Stimulated activated naive CD8-positive, alpha-beta T cell treated with anti-CD3 and anti-CD28 coated beads, Interleukin-15, Interleukin-2, amounts not matched to agents 100 U/mL and 50 U/mL, for 24 hours (primary cell): ENCODE measurements around the gene IP6K3.

Source experiments
- ATAC-seq: fragments of 150-1000 bp; cut with Tn5 transposase; one replicate; pipeline ENCODE4 v1.10.0; 2021
- DNase-seq: peaks from one replicate; pipeline ENCODE4 v3.0.0; 2021

Gene IP6K3

DNA sequence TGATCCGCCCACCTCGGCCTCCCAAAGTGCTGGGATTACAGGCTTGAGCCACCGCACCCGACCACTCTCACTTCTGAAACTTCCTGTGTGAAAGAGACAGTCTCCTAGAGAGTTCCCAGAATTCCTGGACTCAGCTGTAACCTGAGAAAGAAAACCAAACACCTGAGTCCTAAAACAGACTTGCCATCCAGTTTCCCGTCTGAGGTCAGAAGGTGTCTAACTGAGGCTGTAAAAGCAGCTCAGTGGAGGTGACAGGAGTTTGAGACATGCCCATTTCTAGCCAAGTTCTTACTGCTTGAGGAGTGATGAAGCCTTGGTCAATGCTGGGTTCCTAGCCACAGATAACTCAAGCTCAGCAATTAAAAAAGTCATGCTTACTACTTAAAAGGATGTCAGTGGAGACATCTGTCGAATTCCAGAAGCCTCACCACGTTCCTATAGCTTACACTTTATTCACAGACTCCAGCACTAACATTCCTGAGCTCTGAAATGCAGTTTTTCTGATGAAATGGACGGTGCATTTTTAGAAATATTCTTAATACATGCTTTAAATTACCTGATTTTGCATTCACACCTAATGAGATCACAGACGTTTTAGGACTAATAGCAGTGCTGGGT lies 41.3 kb downstream of the IP6K3 start:
- ATAC-seq (no peak), DNase-seq (no peak)

GRCh38 chr6:33704215-33705066 lies 42.3 kb downstream of the IP6K3 start:
- no peak for DNase-seq
- no peak for ATAC-seq

GRCh38 chr6:33702345-33702977 lies 44.2 kb downstream of the IP6K3 start:
- ATAC-seq (peak; percentile 70), DNase-seq (no peak)

- DNase-seq (peak; percentile 75), ATAC-seq (peak; percentile 62)
These were observed 46.2 kb downstream of the IP6K3 start for GRCh38 chr6:33700391-33701050.

GRCh38 chr6:33699739-33700138 lies 47.0 kb downstream of the IP6K3 start:
- no peak for ATAC-seq

GRCh38 chr6:33699131-33699530 lies 47.6 kb downstream of the IP6K3 start:
- no peak for ATAC-seq
- no peak for DNase-seq

More at GRCh38 chr6:33699739-33700138, 47.0 kb downstream of the IP6K3 start:
- DNase-seq = no peak

DNA sequence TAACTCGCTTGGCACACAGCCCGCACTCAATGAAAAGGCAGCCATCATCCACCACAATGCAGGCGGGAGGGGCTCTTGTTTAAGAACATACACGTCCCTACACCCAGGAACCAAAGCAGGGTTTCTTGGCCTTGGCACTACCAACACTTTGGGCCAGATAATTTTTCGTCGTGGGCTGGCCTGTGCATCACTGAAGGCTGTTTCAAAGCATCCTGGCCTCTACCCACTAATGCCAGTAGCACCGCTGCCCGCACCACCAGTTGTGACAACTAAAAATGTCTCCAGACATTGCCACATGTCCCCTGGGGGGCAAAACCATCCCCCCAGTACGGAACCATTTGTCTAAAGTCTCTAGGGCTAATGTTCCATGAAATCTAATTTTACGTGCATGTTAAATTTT lies 48.2 kb downstream of the IP6K3 start:
- ATAC-seq (no peak), DNase-seq (no peak)

DNA sequence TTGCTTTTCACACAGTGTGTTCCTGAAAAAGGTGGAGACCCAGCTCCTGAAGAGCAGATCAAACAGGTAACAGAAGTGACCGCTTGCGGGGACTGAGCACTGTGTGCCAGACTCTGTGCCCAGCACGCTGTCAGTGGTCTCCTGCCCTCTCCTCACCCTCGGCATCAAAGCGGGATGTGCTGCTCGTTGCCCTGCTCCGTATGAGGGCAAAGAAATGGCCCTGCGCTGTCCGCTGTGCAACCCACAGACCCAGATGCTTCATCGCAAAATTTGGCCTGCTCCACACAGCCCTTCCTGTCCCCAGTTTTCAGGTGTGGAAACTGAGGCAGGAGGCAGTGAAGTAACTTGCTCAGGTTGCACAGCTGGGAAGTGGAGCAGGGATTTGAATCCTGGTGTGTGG lies 48.9 kb downstream of the IP6K3 start:
- DNase-seq = no peak
- ATAC-seq = no peak

GRCh38 chr6:33696548-33697518 lies 49.9 kb downstream of the IP6K3 start:
- DNase-seq (no peak), ATAC-seq (no peak)

GRCh38 chr6:33696076-33696475 lies 50.6 kb downstream of the IP6K3 start:
- DNase-seq (no peak), ATAC-seq (no peak)

DNA sequence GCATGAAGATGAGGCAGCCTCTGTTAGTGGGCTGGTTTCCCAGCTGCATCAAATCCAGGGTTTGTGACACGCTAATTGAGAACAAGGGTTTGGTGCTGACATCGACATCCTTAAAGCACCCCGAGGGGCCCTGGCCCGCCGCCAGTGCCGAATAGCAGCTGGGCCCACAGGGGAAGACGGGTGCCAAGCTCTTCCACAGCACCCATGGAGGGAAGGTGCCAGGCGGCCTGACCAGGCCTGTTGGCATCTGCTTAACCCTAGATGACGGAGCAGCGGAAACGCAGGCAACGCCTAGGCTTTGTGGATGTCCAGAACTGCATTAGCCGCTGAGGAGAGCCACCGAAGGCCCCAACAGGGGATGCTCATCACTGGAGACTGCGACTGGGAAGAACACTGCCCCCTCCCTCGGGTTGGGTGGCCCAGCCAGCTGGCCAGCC lies 51.2 kb downstream of the IP6K3 start:
- ATAC-seq = no peak
- no peak for DNase-seq

DNA sequence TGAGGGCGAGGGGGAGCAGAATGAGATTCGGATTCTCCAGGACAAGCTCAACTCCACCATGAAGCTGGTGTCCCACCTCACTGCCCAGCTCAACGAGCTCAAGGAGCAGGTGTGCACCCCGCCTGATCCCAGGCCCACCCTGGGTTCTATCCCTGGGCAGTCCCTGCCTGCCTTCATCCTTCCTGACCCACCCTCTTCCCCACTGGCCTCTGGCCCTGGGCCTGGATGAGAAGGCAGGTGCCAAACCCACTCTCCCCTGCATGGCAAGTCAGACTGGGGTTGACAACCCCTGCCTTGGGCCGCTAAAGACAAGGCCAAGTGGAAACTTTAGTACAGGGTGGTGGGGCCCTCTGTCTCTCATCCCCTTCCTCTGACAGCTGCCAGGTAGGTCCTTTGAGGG lies 51.7 kb downstream of the IP6K3 start:
- ATAC-seq (no peak), DNase-seq (no peak)

- ATAC-seq = peak; percentile 87
- peak; percentile 71 for DNase-seq
These were observed 52.2 kb downstream of the IP6K3 start for GRCh38 chr6:33694401-33694931.

GRCh38 chr6:33693186-33694105 lies 53.3 kb downstream of the IP6K3 start:
- DNase-seq = no peak
- no peak for ATAC-seq

- ATAC-seq (peak; percentile 60), DNase-seq (peak; percentile 73)
These were observed 53.9 kb downstream of the IP6K3 start for GRCh38 chr6:33692760-33693158.

GRCh38 chr6:33692078-33692759 lies 54.5 kb downstream of the IP6K3 start:
- DNase-seq (no peak), ATAC-seq (no peak)

GRCh38 chr6:33691456-33692077 lies 55.1 kb downstream of the IP6K3 start:
- ATAC-seq (no peak), DNase-seq (no peak)

DNA sequence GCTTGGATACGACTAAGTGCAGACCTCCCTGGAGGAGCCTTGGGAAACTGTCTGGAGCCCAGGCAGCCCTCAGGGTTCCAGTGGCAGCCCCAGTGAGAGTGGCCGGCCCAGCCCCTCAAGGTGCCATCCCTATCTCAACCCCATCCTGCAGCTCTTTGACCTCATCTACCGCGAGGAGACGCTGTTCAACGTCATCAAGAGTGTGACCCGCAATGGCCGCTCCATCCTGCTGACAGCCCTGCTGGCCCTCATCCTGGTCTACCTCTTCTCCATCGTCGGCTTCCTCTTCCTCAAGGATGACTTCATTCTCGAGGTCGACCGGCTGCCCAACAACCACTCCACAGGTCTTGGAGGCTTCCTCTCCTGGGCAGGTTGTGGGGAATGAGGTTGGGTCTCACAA lies 55.9 kb downstream of the IP6K3 start:
- DNase-seq (no peak), ATAC-seq (no peak)

- ATAC-seq (no peak), DNase-seq (no peak)
These were observed 56.8 kb downstream of the IP6K3 start for GRCh38 chr6:33689879-33690278.
